Activated CD4-positive, CD25-positive, alpha-beta regulatory T cell treated with anti-CD3 and anti-CD28 coated beads, Interleukin-2, amount 50 U/mL, for 16 hours (primary cell): ENCODE measurements around the gene LAMA2.
"Not testable (repeated sequence)": the region's sequence is repeated elsewhere in the genome, so short reads cannot be mapped to it uniquely, and the experiment has no call there.

Experiments
- DNase-seq: peaks from one replicate; pipeline ENCODE4 v3.0.0-alpha.2; 2020; ENCODE audit warnings: low read depth, low spot score

Gene LAMA2

GRCh38 chr6:129084406-129084805 is 201.5 kb downstream of the LAMA2 start:
- DNase-seq: no peak

GRCh38 chr6:129088481-129088880 is 205.5 kb downstream of the LAMA2 start:
- DNase-seq: not testable (repeated sequence)

- no peak for DNase-seq
Observed at GRCh38 chr6:129089357-129089756, 206.4 kb downstream of the LAMA2 start.

- no peak for DNase-seq
Observed at GRCh38 chr6:129094147-129094546, 211.2 kb downstream of the LAMA2 start.

- DNase-seq: no peak
Observed at GRCh38 chr6:129096651-129097290, 213.8 kb downstream of the LAMA2 start.

GRCh38 chr6:129098061-129098553 is 215.2 kb downstream of the LAMA2 start:
- DNase-seq: no peak

- DNase-seq: no peak
Observed at GRCh38 chr6:129099696-129100095, 216.8 kb downstream of the LAMA2 start.

- no peak for DNase-seq
Observed at GRCh38 chr6:129100164-129100563, 217.2 kb downstream of the LAMA2 start.

GRCh38 chr6:129102741-129103140 is 219.8 kb downstream of the LAMA2 start:
- no peak for DNase-seq

- no peak for DNase-seq
Observed at GRCh38 chr6:129104131-129104530, 221.2 kb downstream of the LAMA2 start.

GRCh38 chr6:129104560-129104959 is 221.6 kb downstream of the LAMA2 start:
- DNase-seq: no peak

GRCh38 chr6:129105035-129105434 is 222.1 kb downstream of the LAMA2 start:
- no peak for DNase-seq

- DNase-seq: no peak
Observed at GRCh38 chr6:129105793-129106192, 222.9 kb downstream of the LAMA2 start.

- DNase-seq: no peak
Observed at GRCh38 chr6:129108337-129108736, 225.4 kb downstream of the LAMA2 start.

GRCh38 chr6:129110690-129111343 is 227.9 kb downstream of the LAMA2 start:
- no peak for DNase-seq

GRCh38 chr6:129111346-129111745 is 228.4 kb downstream of the LAMA2 start:
- no peak for DNase-seq

- DNase-seq: no peak
Observed at GRCh38 chr6:129111853-129112252, 228.9 kb downstream of the LAMA2 start.

- DNase-seq: no peak
Observed at GRCh38 chr6:129112591-129112990, 229.7 kb downstream of the LAMA2 start.

- no peak for DNase-seq
Observed at GRCh38 chr6:129113637-129114036, 230.7 kb downstream of the LAMA2 start.

- DNase-seq: no peak
Observed at GRCh38 chr6:129114636-129115391, 231.9 kb downstream of the LAMA2 start.

GRCh38 chr6:129115471-129115870 is 232.5 kb downstream of the LAMA2 start:
- no peak for DNase-seq

GRCh38 chr6:129117355-129117754 is 234.4 kb downstream of the LAMA2 start:
- no peak for DNase-seq
